Measurements from ENCODE around the gene CYP1B1. TPM values are rescaled to one million over a fixed set of nuclear protein-coding genes. Genes with fewer than 3 reads are reported as not detected.

CYP1B1 gene
- total and polyA plus RNA-seq, 2 of the 4 experiments (the other 2 are of a cell fraction), result 0.65 to 1.1 TPM

GRCh38 chr2:38037757-38038621 is 38.0 kb downstream of the CYP1B1 start:
- CTCF ChIA-PET, result interaction anchor here (0.6 to 1.8 kb wide), 4 partner anchors 7 to 10 kb away, joined by 3 to 7 read pairs (median 4); no protein-coding TSS in a partner anchor

More at GRCh38 chr2:38037757-38038621, 38.0 kb downstream of the CYP1B1 start:
- Histone ChIP-seq H3K4me3 (ENCODE audit: insufficient read depth, low read depth, low read length) (peak overlapping the region; percentile 9), H3K9me1 (ENCODE audit: insufficient read depth, low read length) (no peaks in the 10 kb centered on the region), H3K4ac (ENCODE audit: low read depth, low read length) (peak overlapping the region; percentile 16; the same call in 1 of the 2 replicates), H4K8ac (ENCODE audit: low read depth in 2 of 2, low read length in 2 of 2) (peak overlapping the region in 1 of 2 experiments; percentile 9; a peak in 1 of 4 replicates), H3K14ac (replicated peaks; ENCODE audit: low read depth, low read length) (peak overlapping the region; percentile 66; the same call in 1 of the 2 replicates), H3K9me3 (ENCODE audit: control insufficient read depth, insufficient read depth, low read length) (peaks cover 2% of the 10 kb centered on the region; the same call in 1 of the 2 replicates), H3K18ac (ENCODE audit: low read depth, low read length) (peak overlapping the region; percentile 5; the same call in 1 of the 2 replicates), H2BK5ac (ENCODE audit: low read depth, low read length, poor library complexity, severe bottlenecking) (no peak overlapping the region), H3K79me1 (ENCODE audit: low read depth in 1 of 2, low read length in 2 of 2) (no peaks in the 10 kb centered on the region), H3K27ac (ENCODE audit: insufficient read depth, low read length) (peak overlapping the region; percentile 32; the same call in 1 of the 2 replicates), H3K36me3 (ENCODE audit: control insufficient read depth, insufficient read depth, low read length) (no peaks in the 10 kb centered on the region), H3K56ac (ENCODE audit: extremely low read depth, insufficient read depth, low read length) (no peak overlapping the region; the same call in 1 of the 2 replicates), H3K9ac (ENCODE audit: low read depth, low read length) (peak overlapping the region; percentile 45; the same call in 1 of the 2 replicates), H4K91ac (ENCODE audit: insufficient read depth, low read depth, low read length) (no peak overlapping the region), H2AK5ac (ENCODE audit: low read depth, low read length) (no peak overlapping the region; the same call in 1 of the 2 replicates), H4K20me1 (ENCODE audit: insufficient read depth, low read length) (no peaks in the 10 kb centered on the region), H3K4me1 (ENCODE audit: control insufficient read depth, insufficient read depth, low read length) (peaks cover 6% of the 10 kb centered on the region; the same call in 1 of the 2 replicates), H2AK9ac (replicated peaks; ENCODE audit: low read depth, low read length, poor library complexity) (peak overlapping the region; percentile 53), H2AFZ (replicated peaks; ENCODE audit: low read length, poor library complexity) (peak overlapping the region; percentile 84), H2BK20ac (ENCODE audit: low read depth, low read length) (no peak overlapping the region), H2BK120ac (ENCODE audit: low read depth, low read length) (peak overlapping the region; percentile 68), H4K5ac (ENCODE audit: low read depth, low read length) (no peak overlapping the region; the same call in 1 of the 2 replicates), H3K4me2 (ENCODE audit: low read depth, low read length) (peak overlapping the region; percentile 72), H3K23ac (ENCODE audit: low read depth, low read length) (peak overlapping the region; percentile 81; the same call in 1 of the 2 replicates), H3K27me3 (ENCODE audit: control insufficient read depth, insufficient read depth, low read length) (peaks cover 28% of the 10 kb centered on the region), H2BK15ac (ENCODE audit: low read depth, low read length) (no peak overlapping the region)
- WGBS, 2 experiments (ENCODE audit: extremely low coverage in 2 of 2, insufficient read length in 1 of 2), result 31% methylated on average over 8 of the region's 38 CpGs; no CpG with 5 or more reads in 1 of the 2 experiments
- TF ChIP-seq RAD21 (IDR thresholded peaks at IDR 0.05; ENCODE audit: low read length) (no peak), USF2 (IDR thresholded peaks at IDR 0.05; ENCODE audit: low read depth, low read length) (no peak), CEBPB (IDR thresholded peaks at IDR 0.05; ENCODE audit: low read depth, low read length) (no peak; the same call in 1 of the 2 replicates), MAZ (IDR thresholded peaks at IDR 0.05; ENCODE audit: borderline replicate concordance, low read depth, low read length) (no peak), SMC3 (IDR thresholded peaks at IDR 0.05; ENCODE audit: low read depth, low read length) (no peak), MXI1 (IDR thresholded peaks at IDR 0.05; ENCODE audit: borderline replicate concordance, low read depth, low read length) (no peak), POLR2A (IDR thresholded peaks at IDR 0.05; ENCODE audit: low read depth, low read length) (no peak), CTCF (conservative IDR thresholded peaks at IDR 0.05; ENCODE audit: low read depth, low read length) (no peak), FOS (IDR thresholded peaks at IDR 0.05; ENCODE audit: low read depth, low read length) (no peak), NFE2L2 (IDR thresholded peaks at IDR 0.05; ENCODE audit: low read depth, low read length) (no peak), CHD1 (IDR thresholded peaks at IDR 0.05; ENCODE audit: low read depth, low read length) (no peak)
- BruUV-seq (replicated peaks), result no TSS peak
- ATAC-seq (ENCODE audit: low read depth), result peak; percentile 84
- peak; percentile 47 for DNase-seq
- POLR2A ChIA-PET (ENCODE audit: unreplicated experiment), result no interaction called here
- intact Hi-C loops (cut with micrococcal nuclease), result loop anchor here (5.0 kb wide), 1 partner anchor 224 kb away; no protein-coding TSS in a partner anchor
- dilution Hi-C loops (cut with HindIII; ENCODE audit: low sequenced_read_pairs, unreplicated experiment), result no loop called here
- in situ Hi-C loops (cut with MboI; ENCODE audit: low sequenced_read_pairs), result no loop called here

Data from IMR-90 (cell line).